Kidney (tissue), 14 donors: ENCODE measurements around the gene ABHD12. TPM values are rescaled to one million over a fixed set of nuclear protein-coding genes. Genes with fewer than 3 reads are reported as not detected.
"Not testable (repeated sequence)": the region's sequence is repeated elsewhere in the genome, so short reads cannot be mapped to it uniquely, and the experiment has no call there.

Experiments used
- DNase-seq, 5 donors: peaks; one replicate each; pipeline ENCODE4 v3.0.0-alpha.2; 2013 to 2020
- FAIRE-seq: peaks from 2 replicates; lab custom pipeline; 2012; peaks lifted over from hg19 to GRCh38; lab: Jason Lieb, UNC
- H3K27ac ChIP-seq, 2 donors: one replicate each; pipeline ENCODE4 v1.7.0; 2013; ENCODE audit warnings: low read depth in 2 of 2, low read length in 2 of 2, inconsistent platforms in 1 of 2
- H3K27me3 ChIP-seq: one replicate; pipeline ENCODE4 v1.7.1; 2013; ENCODE audit warnings: low read length, inconsistent platforms; ENCODE audit not compliant: control insufficient read depth, insufficient read depth
- H3K36me3 ChIP-seq, 3 donors: one replicate each; pipeline versions ENCODE4 v1.7.0 to v1.7.1; 2013; ENCODE audit warnings: low read length in 3 of 3, control low read depth in 1 of 3, inconsistent platforms in 1 of 3; ENCODE audit not compliant: insufficient read depth in 3 of 3, control insufficient read depth in 2 of 3
- H3K4me1 ChIP-seq, 3 donors: one replicate each; pipeline versions ENCODE4 v1.7.0 to v1.7.1; 2013; ENCODE audit warnings: low read length in 3 of 3, inconsistent platforms in 1 of 3, low read depth in 1 of 3; ENCODE audit not compliant: control insufficient read depth in 2 of 3, insufficient read depth in 2 of 3
- H3K4me3 ChIP-seq, 3 donors: one replicate each; pipeline versions ENCODE4 v1.7.0 to v1.8.1; 2013; ENCODE audit warnings: low read length in 3 of 3, control low read depth in 1 of 3, inconsistent platforms in 1 of 3
- H3K9ac ChIP-seq, 3 donors: one replicate each; pipeline versions ENCODE4 v1.7.0 to v1.7.1; 2013; ENCODE audit warnings: low read length in 3 of 3, control low read depth in 1 of 3, inconsistent platforms in 1 of 3
- H3K9me3 ChIP-seq, 3 donors: one replicate each; pipeline versions ENCODE4 v1.7.0 to v1.7.1; 2013; ENCODE audit warnings: low read length in 3 of 3, control low read depth in 1 of 3, inconsistent platforms in 1 of 3; ENCODE audit not compliant: control insufficient read depth in 2 of 3, insufficient read depth in 1 of 3
- CTCF ChIP-seq: IDR thresholded peaks from 3 replicates; pipeline ENCODE4 v1.5.1; 2012; ENCODE audit warnings: mild to moderate bottlenecking, moderate library complexity, borderline replicate concordance; ENCODE audit not compliant: insufficient read depth; ENCODE audit errors: extremely low read depth
- intact Hi-C: fragments of 100-400 bp; cut with DNase I; formaldehyde crosslinking; loops from one replicate; pipeline ENCODE4 v1.11.1; 2022
- polyA plus RNA-seq: library from polyadenylated mRNA; stranded (reverse); fragments of 350-450 nt; fragmentation: Illumina TruSeq; extraction: RNeasy Lipid Tissue Mini Kit (QIAGEN cat#74804); gene quantifications from one replicate; pipeline ENCODE4 v1.2.3, GENCODE V29; 2014; ENCODE audit warnings: low read depth, low replicate concordance; ENCODE audit not compliant: insufficient read depth
- total RNA-seq: library from RNA; stranded (reverse); fragmentation: NEBNext Ultra II Directional; extraction: Animal tissue kit (Norgen Biotek cat#: 25700); gene quantifications from one replicate; pipeline ENCODE4 v1.2.1, GENCODE V29; 2021
- donor health status: control.
- donor health status: control.
- donor health status: control.
- donor health status: control.
- donor health status: control.
- donor health status: DM: yes; HTN: yes; CAD: no.
- donor health status: Normal renal cell carcinoma (clear cell type).

Gene ABHD12
- total and polyA plus RNA-seq, 2 donors from 2014 or later, result 61.5 to 68.1 TPM

GRCh38 chr20:25402583-25402982 is 11.9 kb upstream of the ABHD12 start:
- H3K27ac ChIP-seq, result no peak overlapping the region
- H3K4me1 ChIP-seq, result no peaks in the 10 kb centered on the region
- intact Hi-C loops, result no loop called here
- H3K9ac ChIP-seq, result no peak overlapping the region
- peaks cover 0 to 10% (median 4%) of the 10 kb centered on the region in 3 donors for H3K9me3 ChIP-seq
- no peaks in the 10 kb centered on the region for H3K27me3 ChIP-seq
- DNase-seq (no peak), FAIRE-seq (no peak)
- no peak for TF ChIP-seq CTCF
- H3K36me3 ChIP-seq, result no peaks in the 10 kb centered on the region
- no peak overlapping the region for H3K4me3 ChIP-seq

- H3K4me1 ChIP-seq, H3K36me3 ChIP-seq, H3K9me3 ChIP-seq, DNase-seq, H3K4me3 ChIP-seq, H3K27ac ChIP-seq, intact Hi-C loops, H3K9ac ChIP-seq, H3K27me3 ChIP-seq, FAIRE-seq: not testable (repeated sequence)
These were observed 9.7 kb upstream of the ABHD12 start for GRCh38 chr20:25400291-25400732.

GRCh38 chr20:25399037-25399430 is 8.4 kb upstream of the ABHD12 start:
- peaks cover 0 to 10% (median 4%) of the 10 kb centered on the region in 3 donors for H3K9me3 ChIP-seq

More at GRCh38 chr20:25399037-25399430, 8.4 kb upstream of the ABHD12 start:
- H3K27ac ChIP-seq, result no peak overlapping the region
- H3K36me3 ChIP-seq, result no peaks in the 10 kb centered on the region
- H3K27me3 ChIP-seq, result no peaks in the 10 kb centered on the region
- FAIRE-seq, result peak; percentile 8
- peak; percentile 66 for TF ChIP-seq CTCF
- H3K4me3 ChIP-seq, result no peak overlapping the region
- H3K9ac ChIP-seq, result no peak overlapping the region
- H3K4me1 ChIP-seq, result peaks cover 0 to 5% (median 0%) of the 10 kb centered on the region in 3 donors
- DNase-seq, result peak in 3 of 5 donors; percentile 35 to 82 (median 74)
- intact Hi-C loops, result no loop called here
